ENCODE measurements around the gene RPRML.
"Not testable (repeated sequence)": the region's sequence is repeated elsewhere in the genome, so short reads cannot be mapped to it uniquely, and the experiment has no call there.

DNA sequence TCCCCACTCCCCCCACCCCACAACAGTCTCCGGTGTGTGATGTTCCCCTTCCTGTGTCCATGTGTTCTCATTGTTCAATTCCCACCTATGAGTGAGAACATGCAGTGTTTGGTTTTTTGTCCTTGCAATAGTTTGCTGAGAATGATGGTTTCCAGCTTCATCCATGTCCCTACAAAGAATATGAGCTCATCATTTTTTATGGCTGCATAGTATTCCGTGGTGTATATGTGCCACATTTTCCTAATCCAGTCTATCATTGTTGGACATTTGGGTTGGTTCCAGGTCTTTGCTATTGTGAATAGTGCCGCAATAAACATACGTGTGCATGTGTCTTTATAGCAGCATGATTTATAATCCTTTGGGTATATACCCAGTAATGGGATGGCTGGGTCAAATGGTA is 25.9 kb downstream of the RPRML start:
- not testable (repeated sequence) for TF ChIP-seq EZH2 (IDR thresholded peaks at IDR 0.05; ENCODE audit: insufficient read depth, poor library complexity, severe bottlenecking); EZH2phosphoT487 (IDR thresholded peaks at IDR 0.05; ENCODE audit: insufficient read depth, low read depth)
